Measurements from ENCODE around the gene PLCD3. TPM values are rescaled to one million over a fixed set of nuclear protein-coding genes. Genes with fewer than 3 reads are reported as not detected.

The PLCD3 gene
- polyA plus RNA-seq, 1 donor (not counting 4 experiments of a cell fraction or from before 2014, with no cell fraction given): 53.3 TPM

DNA sequence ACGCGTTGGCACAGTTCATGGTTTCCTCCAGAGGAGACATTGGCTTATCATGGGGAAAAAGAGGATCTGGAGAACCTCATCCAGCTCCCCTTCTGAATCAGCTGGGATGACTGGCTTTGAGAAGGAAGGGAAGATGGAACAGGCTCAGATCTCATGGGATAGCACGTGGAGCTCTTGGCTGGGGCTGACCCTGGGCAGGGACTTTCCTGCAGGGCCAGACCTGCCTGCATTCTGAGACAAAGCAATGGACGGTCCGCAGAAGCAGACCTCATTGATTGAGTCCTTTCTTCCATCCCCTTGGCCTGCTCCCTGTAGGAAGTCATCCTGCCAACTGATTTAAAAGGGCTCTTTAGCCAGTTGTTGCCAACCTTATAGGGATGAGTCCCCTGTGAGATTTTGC, 26.2 kb downstream of the PLCD3 start:
- no peaks in the 10 kb centered on the region for H3K79me2 ChIP-seq (ENCODE audit: control insufficient read depth, insufficient read depth, low read length)
- TF ChIP-seq EZH2 (IDR thresholded peaks at IDR 0.05; ENCODE audit: low read length): no peak
- TF ChIP-seq, protein P1, sequence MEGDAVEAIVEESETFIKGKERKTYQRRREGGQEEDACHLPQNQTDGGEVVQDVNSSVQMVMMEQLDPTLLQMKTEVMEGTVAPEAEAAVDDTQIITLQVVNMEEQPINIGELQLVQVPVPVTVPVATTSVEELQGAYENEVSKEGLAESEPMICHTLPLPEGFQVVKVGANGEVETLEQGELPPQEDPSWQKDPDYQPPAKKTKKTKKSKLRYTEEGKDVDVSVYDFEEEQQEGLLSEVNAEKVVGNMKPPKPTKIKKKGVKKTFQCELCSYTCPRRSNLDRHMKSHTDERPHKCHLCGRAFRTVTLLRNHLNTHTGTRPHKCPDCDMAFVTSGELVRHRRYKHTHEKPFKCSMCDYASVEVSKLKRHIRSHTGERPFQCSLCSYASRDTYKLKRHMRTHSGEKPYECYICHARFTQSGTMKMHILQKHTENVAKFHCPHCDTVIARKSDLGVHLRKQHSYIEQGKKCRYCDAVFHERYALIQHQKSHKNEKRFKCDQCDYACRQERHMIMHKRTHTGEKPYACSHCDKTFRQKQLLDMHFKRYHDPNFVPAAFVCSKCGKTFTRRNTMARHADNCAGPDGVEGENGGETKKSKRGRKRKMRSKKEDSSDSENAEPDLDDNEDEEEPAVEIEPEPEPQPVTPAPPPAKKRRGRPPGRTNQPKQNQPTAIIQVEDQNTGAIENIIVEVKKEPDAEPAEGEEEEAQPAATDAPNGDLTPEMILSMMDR (optimal IDR thresholded peaks at IDR 0.05 in 1 of 3, IDR thresholded peaks at IDR 0.05 in 1 of 3, conservative IDR thresholded peaks at IDR 0.05 in 1 of 3; ENCODE audit: extremely low read depth in 1 of 3, insufficient read depth in 2 of 3, low read length in 3 of 3): no peak
- no peak overlapping the region for H3K4me2 ChIP-seq (ENCODE audit: control insufficient read depth, extremely low read depth, insufficient read depth, low read depth, low read length)
- H3K9me1 ChIP-seq (ENCODE audit: control insufficient read depth, extremely low read depth, insufficient read depth, low read length): no peaks in the 10 kb centered on the region
- H3K9ac ChIP-seq (ENCODE audit: control insufficient read depth, extremely low read depth, insufficient read depth, low read length): no peak overlapping the region
- no peak for DNase-seq (ENCODE audit: low read depth, low spot score)
- H3K27me3 ChIP-seq (ENCODE audit: control insufficient read depth, extremely low read depth, insufficient read depth, low read length): no peaks in the 10 kb centered on the region
- H3K36me3 ChIP-seq (ENCODE audit: control insufficient read depth in 2 of 2, extremely low read depth in 1 of 2, insufficient read depth in 2 of 2, low read length in 2 of 2): peaks cover 53 to 57% of the 10 kb centered on the region in 2 experiments
- dilution Hi-C loops (cut with MboI; ENCODE audit: extremely low pct_ligation_motif_present, low sequenced_read_pairs): no loop called here
- H3K4me1 ChIP-seq (ENCODE audit: control insufficient read depth, extremely low read depth, insufficient read depth, low read length): peaks cover 27% of the 10 kb centered on the region
- H4K20me1 ChIP-seq (ENCODE audit: control insufficient read depth, extremely low read depth, insufficient read depth, low read length): peaks cover 9% of the 10 kb centered on the region
- no peak overlapping the region for H3K4me3 ChIP-seq (ENCODE audit: control insufficient read depth in 2 of 3, extremely low read depth in 1 of 3, insufficient read depth in 2 of 3, low read depth in 1 of 3, low read length in 3 of 3)
- no peaks in the 10 kb centered on the region for H3K9me3 ChIP-seq (ENCODE audit: control insufficient read depth, low read depth, low read length)
- H2AFZ ChIP-seq (ENCODE audit: control insufficient read depth, low read length): no peak overlapping the region
- FAIRE-seq: no peak
- H3K27ac ChIP-seq (ENCODE audit: control insufficient read depth, insufficient read depth, low read length): no peak overlapping the region

DNA sequence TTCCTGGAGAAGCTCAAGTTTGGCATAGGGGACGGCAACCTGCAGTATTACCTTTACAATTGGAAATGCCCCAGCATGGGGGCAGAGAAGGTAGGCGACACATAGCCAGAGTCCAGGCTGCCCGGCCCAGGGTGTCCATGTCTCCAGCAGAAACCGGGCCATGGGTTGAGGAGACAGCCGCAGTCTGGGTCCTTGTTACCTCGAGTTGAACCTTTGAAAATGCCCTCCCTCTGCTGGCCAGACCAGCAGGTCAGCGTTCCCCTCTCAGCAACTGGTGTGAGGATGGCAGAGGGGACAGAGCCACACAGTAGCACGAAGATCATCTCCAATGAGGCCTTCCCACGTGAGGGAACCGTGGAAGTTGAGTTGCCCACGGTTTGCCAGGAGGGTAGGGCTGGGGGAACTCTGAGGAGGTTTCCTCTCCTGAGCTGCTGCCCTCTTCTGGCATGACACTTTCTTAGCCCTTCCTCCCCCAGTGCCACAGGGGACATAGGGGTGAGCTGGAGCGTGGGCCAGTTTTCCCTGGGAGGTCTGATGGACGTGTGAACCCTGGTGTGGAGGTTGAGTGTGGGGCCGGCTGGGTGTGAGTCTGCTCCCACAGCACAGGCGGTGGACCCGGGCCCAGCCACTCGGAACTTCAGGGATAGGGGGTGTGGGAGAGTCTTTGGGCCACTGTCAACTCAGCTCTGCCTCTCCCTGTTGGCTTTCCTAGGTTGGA, 27.2 kb downstream of the PLCD3 start:
- dilution Hi-C loops (cut with MboI; ENCODE audit: extremely low pct_ligation_motif_present, low sequenced_read_pairs): no loop called here
- Histone ChIP-seq H2AFZ (ENCODE audit: control insufficient read depth, low read length) (no peak overlapping the region), H3K9me1 (ENCODE audit: control insufficient read depth, extremely low read depth, insufficient read depth, low read length) (no peaks in the 10 kb centered on the region), H3K4me1 (ENCODE audit: control insufficient read depth, extremely low read depth, insufficient read depth, low read length) (peaks cover 27% of the 10 kb centered on the region), H3K36me3 (ENCODE audit: control insufficient read depth in 2 of 2, extremely low read depth in 1 of 2, insufficient read depth in 2 of 2, low read length in 2 of 2) (peaks cover 51 to 57% of the 10 kb centered on the region in 2 experiments), H3K27ac (ENCODE audit: control insufficient read depth, insufficient read depth, low read length) (no peak overlapping the region), H3K79me2 (ENCODE audit: control insufficient read depth, insufficient read depth, low read length) (no peaks in the 10 kb centered on the region), H3K4me3 (ENCODE audit: control insufficient read depth in 2 of 3, extremely low read depth in 1 of 3, insufficient read depth in 2 of 3, low read depth in 1 of 3, low read length in 3 of 3) (no peak overlapping the region), H3K27me3 (ENCODE audit: control insufficient read depth, extremely low read depth, insufficient read depth, low read length) (no peaks in the 10 kb centered on the region), H3K4me2 (ENCODE audit: control insufficient read depth, extremely low read depth, insufficient read depth, low read depth, low read length) (no peak overlapping the region), H4K20me1 (ENCODE audit: control insufficient read depth, extremely low read depth, insufficient read depth, low read length) (peaks cover 9% of the 10 kb centered on the region), H3K9ac (ENCODE audit: control insufficient read depth, extremely low read depth, insufficient read depth, low read length) (no peak overlapping the region), H3K9me3 (ENCODE audit: control insufficient read depth, low read depth, low read length) (no peaks in the 10 kb centered on the region)
- TF ChIP-seq, protein P1 (optimal IDR thresholded peaks at IDR 0.05 in 1 of 3, IDR thresholded peaks at IDR 0.05 in 1 of 3, conservative IDR thresholded peaks at IDR 0.05 in 1 of 3; ENCODE audit: extremely low read depth in 1 of 3, insufficient read depth in 2 of 3, low read length in 3 of 3): peak in 1 of 3 experiments; percentile 22
- TF ChIP-seq EZH2 (IDR thresholded peaks at IDR 0.05; ENCODE audit: low read length): no peak
- DNase-seq (ENCODE audit: low read depth, low spot score): no peak
- no peak for FAIRE-seq
